Left ventricle myocardium superior (tissue), 1 donor: Measurements from ENCODE around the gene FBXO17. TPM values are rescaled to one million over a fixed set of nuclear protein-coding genes. Genes with fewer than 3 reads are reported as not detected.
A peak's percentile ranks its signal among the peaks of the same experiment; 100 is the strongest.

ENCODE experiments used
- ATAC-seq: fragments of 200-7000 bp; cut with Tn5 transposase; one replicate; pipeline ENCODE4 v1.9.1; 2020; ENCODE audit warnings: mild to moderate bottlenecking, moderate library complexity
- DNase-seq: peaks from one replicate; pipeline ENCODE4 v3.0.0-alpha.2; 2020
- intact Hi-C: fragments of 100-400 bp; cut with micrococcal nuclease; formaldehyde crosslinking; loops from one replicate; pipeline ENCODE4 v1.11.0; 2022
- total RNA-seq: library from RNA; stranded (reverse); fragmentation: NEBNext Ultra II Directional; extraction: Animal tissue kit (Norgen Biotek cat#: 25700); gene quantifications from one replicate; pipeline ENCODE4 v1.2.1, GENCODE V29; 2021
- donor health status: DM: no; HTN: yes; CAD: no; lungs with severe emphysema.

The FBXO17 gene
- total RNA-seq, 1 donor from 2014 or later, result 1.7 TPM

- DNase-seq (no peak), ATAC-seq (no peak)
- intact Hi-C loops, result no loop called here
Observed at GRCh38 chr19:38921420-38922274, 53.9 kb downstream of the FBXO17 start.

- no peak for DNase-seq
- intact Hi-C loops, result no loop called here
- no peak for ATAC-seq
Observed at GRCh38 chr19:38920602-38921419, 54.7 kb downstream of the FBXO17 start.

GRCh38 chr19:38919837-38920601 lies 55.5 kb downstream of the FBXO17 start:
- ATAC-seq, result no peak
- intact Hi-C loops, result no loop called here

GRCh38 chr19:38918526-38918925 lies 57.0 kb downstream of the FBXO17 start:
- no peak for DNase-seq
- intact Hi-C loops, result no loop called here
- ATAC-seq, result no peak

More at GRCh38 chr19:38919837-38920601, 55.5 kb downstream of the FBXO17 start:
- no peak for DNase-seq

GRCh38 chr19:38917921-38918491 lies 57.5 kb downstream of the FBXO17 start:
- no peak for DNase-seq
- peak; percentile 30 for ATAC-seq
- intact Hi-C loops, result no loop called here

DNA sequence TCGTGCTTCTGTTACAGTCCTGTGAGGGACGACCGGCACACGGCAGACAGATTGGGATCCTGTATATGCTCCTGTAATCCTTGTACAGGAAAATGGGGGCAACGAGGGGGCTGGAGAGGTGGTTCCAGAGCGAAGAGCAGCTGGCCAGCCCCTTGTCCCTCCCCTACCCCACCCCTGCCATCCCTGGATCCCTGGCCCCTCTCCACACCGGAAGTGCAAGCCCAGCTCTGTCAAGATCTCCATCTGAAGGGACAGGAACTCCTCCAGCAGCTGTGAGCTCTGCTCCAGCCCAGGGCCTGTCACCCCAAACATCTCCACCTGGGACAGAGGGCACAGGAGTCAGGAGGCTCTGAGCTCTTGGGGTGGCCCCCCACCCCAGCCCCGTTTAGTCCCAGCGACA lies 58.0 kb downstream of the FBXO17 start:
- DNase-seq (no peak), ATAC-seq (no peak)
- intact Hi-C loops, result no loop called here

GRCh38 chr19:38915329-38916321 lies 59.9 kb downstream of the FBXO17 start:
- intact Hi-C loops, result no loop called here
- no peak for DNase-seq
- no peak for ATAC-seq

DNA sequence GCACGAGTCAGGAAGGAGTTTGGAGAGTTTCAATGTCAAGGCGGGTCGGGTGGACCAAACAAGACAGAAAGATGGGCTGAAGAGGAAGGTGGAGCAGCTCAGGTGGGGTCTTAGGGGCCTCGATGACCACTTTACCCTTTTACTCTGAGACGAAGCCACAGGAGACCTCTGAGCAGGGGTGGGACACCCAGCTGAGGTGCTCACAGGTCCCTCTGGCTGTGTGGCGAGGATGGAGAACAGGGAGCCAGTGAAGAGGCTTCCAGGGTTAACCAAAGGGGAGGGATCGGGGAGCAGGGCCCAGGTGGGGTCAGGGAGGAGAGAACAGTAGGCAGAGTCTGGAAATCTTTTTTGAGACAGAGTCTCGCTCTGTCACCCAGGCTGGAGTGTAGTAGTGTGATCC lies 61.6 kb downstream of the FBXO17 start:
- ATAC-seq, result no peak
- DNase-seq, result peak; percentile 15
- intact Hi-C loops, result no loop called here

- DNase-seq (no peak), ATAC-seq (no peak)
- intact Hi-C loops, result no loop called here
Observed at GRCh38 chr19:38912600-38913514, 62.7 kb downstream of the FBXO17 start.

- no peak for ATAC-seq
- DNase-seq, result no peak
- intact Hi-C loops, result no loop called here
Observed at GRCh38 chr19:38911388-38912001, 64.0 kb downstream of the FBXO17 start.

- DNase-seq, result no peak
- intact Hi-C loops, result no loop called here
- ATAC-seq, result no peak
Observed at GRCh38 chr19:38910488-38910887, 65.1 kb downstream of the FBXO17 start.

- no peak for ATAC-seq
- DNase-seq, result no peak
- intact Hi-C loops, result no loop called here
Observed at GRCh38 chr19:38908911-38909310, 66.6 kb downstream of the FBXO17 start.

DNA sequence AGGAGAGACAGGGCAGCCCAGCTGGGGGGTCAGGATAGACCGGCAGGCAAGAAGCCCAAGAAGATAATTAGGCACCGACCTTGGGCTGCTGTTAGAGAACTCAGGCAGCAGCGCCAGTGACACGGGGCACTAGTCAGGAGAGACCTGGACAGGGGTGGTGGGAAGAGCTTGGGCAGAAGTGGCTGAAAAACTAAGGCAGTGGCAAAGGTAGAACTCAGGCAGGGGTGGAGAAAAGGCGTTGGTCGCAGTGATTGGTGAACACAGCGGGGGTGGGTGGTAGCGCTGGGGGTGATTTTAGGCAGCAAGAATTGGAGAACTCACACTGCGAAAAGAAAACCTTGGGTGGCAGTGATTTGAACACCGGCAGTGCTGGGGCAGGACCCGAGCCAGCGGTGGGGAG lies 67.9 kb downstream of the FBXO17 start:
- no peak for DNase-seq
- no peak for ATAC-seq
- intact Hi-C loops, result no loop called here

- intact Hi-C loops, result no loop called here
- ATAC-seq (no peak), DNase-seq (no peak)
Observed at GRCh38 chr19:38907227-38907626, 68.3 kb downstream of the FBXO17 start.

GRCh38 chr19:38905620-38906019 lies 69.9 kb downstream of the FBXO17 start:
- ATAC-seq (no peak), DNase-seq (no peak)
- intact Hi-C loops, result no loop called here

DNA sequence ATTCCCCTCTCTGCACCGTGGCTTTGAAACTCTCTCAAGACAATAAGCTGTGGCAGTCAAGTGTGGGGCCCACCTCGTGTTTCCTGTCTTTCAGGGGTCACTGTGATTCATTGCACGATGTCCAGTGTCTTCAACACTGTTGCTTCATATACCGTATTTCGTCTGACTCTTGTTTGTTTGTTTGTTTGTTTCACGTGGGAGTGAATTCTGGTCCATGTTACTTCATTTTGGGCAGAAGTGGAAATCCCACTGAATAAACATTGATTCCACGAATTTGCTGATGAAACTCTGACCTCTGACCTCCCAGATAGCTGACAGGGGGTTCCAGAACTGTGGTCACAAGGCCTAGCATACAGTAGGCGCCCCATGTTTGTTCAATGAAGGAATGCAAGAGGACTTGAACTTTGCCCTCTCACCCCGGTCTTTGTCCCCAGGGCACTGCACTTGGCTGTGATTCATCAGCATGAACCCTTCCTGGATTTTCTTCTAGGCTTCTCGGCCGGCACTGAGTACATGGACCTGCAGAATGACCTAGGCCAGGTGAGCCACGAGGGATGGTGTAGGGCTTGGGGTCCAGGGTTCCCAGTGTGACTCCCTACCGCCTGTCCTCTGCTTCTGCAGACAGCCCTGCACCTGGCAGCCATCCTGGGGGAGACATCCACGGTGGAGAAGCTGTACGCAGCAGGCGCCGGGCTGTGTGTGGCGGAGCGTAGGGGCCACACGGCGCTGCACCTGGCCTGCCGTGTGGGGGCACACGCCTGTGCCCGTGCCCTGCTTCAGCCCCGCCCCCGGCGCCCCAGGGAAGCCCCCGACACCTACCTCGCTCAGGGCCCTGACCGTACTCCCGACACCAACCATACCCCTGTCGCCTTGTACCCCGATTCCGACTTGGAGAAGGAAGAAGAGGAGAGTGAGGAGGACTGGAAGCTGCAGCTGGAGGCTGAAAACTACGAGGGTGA lies 70.7 kb downstream of the FBXO17 start:
- ATAC-seq (no peak), DNase-seq (no peak)
- intact Hi-C loops, result no loop called here
